Sigmoid colon (tissue), 7 donors: ENCODE results near the gene VTCN1. TPM values are rescaled to one million over a fixed set of nuclear protein-coding genes. Genes with fewer than 3 reads are reported as not detected.
"Not testable (repeated sequence)": the region's sequence is repeated elsewhere in the genome, so short reads cannot be mapped to it uniquely, and the experiment has no call there.

ENCODE experiments used
- DNase-seq: peaks from one replicate; pipeline ENCODE4 v3.0.0-alpha.2; 2019
- H3K27ac ChIP-seq, 4 donors: fragments of 200-600 bp; sonication (generic); one replicate each; pipeline ENCODE4 v1.5.1; 2016 to 2019; ENCODE audit warnings: mild to moderate bottlenecking in 1 of 4
- H3K27me3 ChIP-seq, 3 donors: fragments of 200-600 bp; sonication (generic); one replicate each; pipeline ENCODE4 v1.5.1; 2019; ENCODE audit warnings: mild to moderate bottlenecking in 1 of 3
- H3K36me3 ChIP-seq, 4 donors: fragments of 200-600 bp; sonication (generic); one replicate each; pipeline ENCODE4 v1.5.1; 2016 to 2019
- H3K4me1 ChIP-seq, 4 donors: fragments of 200-600 bp; sonication (generic); one replicate each; pipeline ENCODE4 v1.5.1; 2017 to 2019
- H3K4me3 ChIP-seq, 4 donors: fragments of 200-600 bp; sonication (generic); one replicate each; pipeline ENCODE4 v1.5.1; 2017 to 2019; ENCODE audit warnings: mild to moderate bottlenecking in 2 of 4, moderate library complexity in 1 of 4
- H3K9me3 ChIP-seq, 4 donors: fragments of 200-600 bp in 3 of 4; sonication (generic) in 3 of 4; one replicate each; pipeline versions ENCODE4 v1.5.1 to v1.6.1; 2013 to 2019
- CTCF ChIP-seq, 4 experiments: fragments of 450-650 bp in 3 of 4; fragments of 200-600 bp in 1 of 4; IDR thresholded peaks; one replicate each; pipeline ENCODE4 v1.5.1; 2016 to 2019; ENCODE audit warnings: antibody characterized with exemption in 4 of 4, mild to moderate bottlenecking in 3 of 4, moderate library complexity in 2 of 4
- EP300 ChIP-seq, 4 donors: sonication (generic); formaldehyde crosslinking; IDR thresholded peaks; one replicate each; pipeline ENCODE4 v1.6.1; 2017; ENCODE audit warnings: antibody characterized with exemption in 4 of 4
- POLR2A ChIP-seq, 2 donors: fragments of 450-650 bp; IDR thresholded peaks; one replicate each; pipeline ENCODE4 v1.6.1; 2016; ENCODE audit warnings: antibody characterized with exemption in 2 of 2, mild to moderate bottlenecking in 2 of 2, moderate library complexity in 2 of 2
- POLR2AphosphoS5 ChIP-seq, 4 donors: sonication (generic); formaldehyde crosslinking; IDR thresholded peaks; one replicate each; pipeline ENCODE4 v1.6.1; 2017; ENCODE audit warnings: antibody characterized with exemption in 4 of 4
- WGBS, 2 donors: extraction: QIAGEN DNeasy Blood & Tissue Kit; methylation state at CpG; one replicate each; pipeline ENCODE4 v1.1.7; 2013; 5-methylcytosine and 5-hydroxymethylcytosine counted together
- intact Hi-C: fragments of 100-400 bp; cut with DNase I; formaldehyde crosslinking; loops from one replicate; pipeline ENCODE4 v1.15.1; 2023
- polyA plus RNA-seq, 3 donors: library from polyadenylated mRNA; stranded (reverse); fragments of 200-250 nt; gene quantifications; one replicate each; pipeline ENCODE4 v1.2.3, GENCODE V29; 2013
- total RNA-seq, 4 donors: library from RNA; depleted of rRNA; stranded (reverse); fragments of >200 nt; gene quantifications; one replicate each; pipeline ENCODE4 v1.1.0, GENCODE V29; 2016
- donor health status: healthy with polysubstance abuse.
- donor health status: Bipolar disorder and iron deficiency.
- donor health status: healthy.

The VTCN1 gene
- total RNA-seq (not detected), polyA plus RNA-seq (not detected)

GRCh38 chr1:117210831-117211261, at the start of gene VTCN1:
Gene VTCN1, minus strand, starts transcription at chr1:117210927. Its CDS starts 72 bp downstream, at chr1:117210855.
- TF ChIP-seq CTCF (IDR thresholded peaks at IDR 0.05) (no peak), EP300 (IDR thresholded peaks at IDR 0.05) (no peak), POLR2A (IDR thresholded peaks at IDR 0.05) (no peak), POLR2AphosphoS5 (IDR thresholded peaks at IDR 0.05) (no peak)
- intact Hi-C loops = no loop called here
- Histone ChIP-seq H3K9me3 (no peaks in the 10 kb centered on the region), H3K4me3 (no peak within 1 kb of the TSS), H3K27me3 (no peaks in the 10 kb centered on the region), H3K36me3 (no peaks in the 10 kb centered on the region), H3K4me1 (no peaks in the 10 kb centered on the region), H3K27ac (no peak within 1 kb of the TSS)
- DNase-seq = no peak
- WGBS, 2 donors = 27 to 62% methylated on average over 8 of the region's 8 CpGs

GRCh38 chr1:117258791-117259190, 48.1 kb upstream of the VTCN1 start:
- H3K27me3 ChIP-seq = no peaks in the 10 kb centered on the region
- peaks cover 0 to 4% (median 0%) of the 10 kb centered on the region in 4 donors for H3K9me3 ChIP-seq
- H3K27ac ChIP-seq = no peak overlapping the region
- H3K4me3 ChIP-seq = no peak overlapping the region
- no peak for DNase-seq
- no peaks in the 10 kb centered on the region for H3K36me3 ChIP-seq
- WGBS, 2 donors = 92 to 93% methylated on average over 3 of the region's 3 CpGs
- intact Hi-C loops = no loop called here
- H3K4me1 ChIP-seq = no peaks in the 10 kb centered on the region
- TF ChIP-seq EP300 (IDR thresholded peaks at IDR 0.05) = no peak
- no peak for TF ChIP-seq POLR2A (IDR thresholded peaks at IDR 0.05)
- no peak for TF ChIP-seq CTCF (IDR thresholded peaks at IDR 0.05)
- no peak for TF ChIP-seq POLR2AphosphoS5 (IDR thresholded peaks at IDR 0.05)

- H3K4me3 ChIP-seq, intact Hi-C loops, DNase-seq: not testable (repeated sequence)
Measured at GRCh38 chr1:117258075-117258474, 47.3 kb upstream of the VTCN1 start.

GRCh38 chr1:117257291-117257690, 46.6 kb upstream of the VTCN1 start:
- H3K27ac ChIP-seq = no peak overlapping the region
- H3K9me3 ChIP-seq = peaks cover 0 to 4% (median 0%) of the 10 kb centered on the region in 4 donors
- intact Hi-C loops = no loop called here
- no peak for TF ChIP-seq POLR2AphosphoS5 (IDR thresholded peaks at IDR 0.05)
- no peak for TF ChIP-seq CTCF (IDR thresholded peaks at IDR 0.05)
- no peak for TF ChIP-seq POLR2A (IDR thresholded peaks at IDR 0.05)
- TF ChIP-seq EP300 (IDR thresholded peaks at IDR 0.05) = no peak
- H3K4me1 ChIP-seq = no peaks in the 10 kb centered on the region
- no peak for DNase-seq
- H3K27me3 ChIP-seq = no peaks in the 10 kb centered on the region
- H3K36me3 ChIP-seq = no peaks in the 10 kb centered on the region
- no peak overlapping the region for H3K4me3 ChIP-seq

More at GRCh38 chr1:117258075-117258474, 47.3 kb upstream of the VTCN1 start:
- H3K4me1 ChIP-seq, H3K27ac ChIP-seq, H3K27me3 ChIP-seq, H3K36me3 ChIP-seq, H3K9me3 ChIP-seq: not testable (repeated sequence)

GRCh38 chr1:117250061-117250606, 39.4 kb upstream of the VTCN1 start:
- TF ChIP-seq CTCF (IDR thresholded peaks at IDR 0.05) (no peak), EP300 (IDR thresholded peaks at IDR 0.05) (no peak), POLR2AphosphoS5 (IDR thresholded peaks at IDR 0.05) (no peak), POLR2A (IDR thresholded peaks at IDR 0.05) (no peak)
- intact Hi-C loops = no loop called here

More at GRCh38 chr1:117250061-117250606, 39.4 kb upstream of the VTCN1 start:
- H3K27me3 ChIP-seq = no peaks in the 10 kb centered on the region
- H3K27ac ChIP-seq = no peak overlapping the region
- H3K9me3 ChIP-seq = no peaks in the 10 kb centered on the region
- H3K4me1 ChIP-seq = no peaks in the 10 kb centered on the region
- no peak overlapping the region for H3K4me3 ChIP-seq
- no peak for DNase-seq
- no peaks in the 10 kb centered on the region for H3K36me3 ChIP-seq
